GM12873 (cell line): ENCODE data around the gene SERPIND1.

Experiments used
- CTCF ChIP-seq: IDR thresholded peaks from 2 replicates; pipeline ENCODE4 v1.5.1; 2012; ENCODE audit warnings: low read depth, mild to moderate bottlenecking, moderate library complexity, low read length, control low read depth; ENCODE audit not compliant: insufficient read depth; ENCODE audit errors: missing control alignments

Gene SERPIND1

GRCh38 chr22:20751185-20751851 lies 22.6 kb upstream of the SERPIND1 start:
- no peak for TF ChIP-seq CTCF

- no peak for TF ChIP-seq CTCF
Observed at GRCh38 chr22:20752104-20752741, 21.7 kb upstream of the SERPIND1 start.

- no peak for TF ChIP-seq CTCF
Observed at GRCh38 chr22:20752873-20753272, 21.0 kb upstream of the SERPIND1 start.

GRCh38 chr22:20756846-20757245 lies 17.1 kb upstream of the SERPIND1 start:
- no peak for TF ChIP-seq CTCF

- TF ChIP-seq CTCF = no peak
Observed at GRCh38 chr22:20758688-20759087, 15.2 kb upstream of the SERPIND1 start.

GRCh38 chr22:20760084-20760483 lies 13.8 kb upstream of the SERPIND1 start:
- no peak for TF ChIP-seq CTCF

GRCh38 chr22:20761536-20761935 lies 12.4 kb upstream of the SERPIND1 start:
- TF ChIP-seq CTCF = no peak
